ENCODE data around the gene STAG1. TPM values are rescaled to one million over a fixed set of nuclear protein-coding genes. Genes with fewer than 3 reads are reported as not detected.
"Not testable (repeated sequence)": the region's sequence is repeated elsewhere in the genome, so short reads cannot be mapped to it uniquely, and the experiment has no call there.

STAG1 gene
- total RNA-seq, 4 donors from 2014 or later: 32.6 to 44.0 (median 40.5) TPM

DNA sequence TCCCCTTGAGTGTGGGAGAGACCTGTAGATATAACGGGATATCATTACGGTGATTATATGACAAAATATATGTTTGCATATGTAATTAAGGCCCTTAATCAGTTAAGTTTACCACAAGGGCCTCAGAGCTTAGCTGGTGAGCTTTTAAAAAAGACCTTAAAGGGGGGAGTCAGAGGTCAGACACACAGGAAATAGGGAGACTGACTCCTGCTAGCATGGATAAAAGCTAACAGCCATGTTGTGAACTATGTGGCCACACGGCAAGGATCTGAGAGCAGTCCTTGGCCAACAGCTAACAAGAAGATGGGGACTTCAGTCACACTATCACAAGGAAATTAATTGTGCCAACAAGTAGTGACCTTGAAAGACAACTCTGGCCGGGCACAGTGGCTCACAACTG is 3.1 kb downstream of the STAG1 start:
- Histone ChIP-seq H3K4me1 (peaks cover 30 to 69% (median 68%) of the 10 kb centered on the region in 4 donors), H3K27ac (replicated peaks in 1 of 4) (peak overlapping the region; percentile 12 to 100 (median 100)), H3K27me3 (no peaks in the 10 kb centered on the region), H3K36me3 (no peaks in the 10 kb centered on the region), H3K4me3 (no peak overlapping the region), H3K9me3 (no peaks in the 10 kb centered on the region)
- no peak for DNase-seq (ENCODE audit: extremely low spot score)
- intact Hi-C loops (cut with DNase I): no loop called here
- 84% methylated on average over 4 of the region's 4 CpGs for WGBS
- TF ChIP-seq POLR2AphosphoS5 (IDR thresholded peaks at IDR 0.05) (no peak), EP300 (IDR thresholded peaks at IDR 0.05) (no peak), POLR2A (IDR thresholded peaks at IDR 0.05; ENCODE audit: low read depth) (no peak)
- TF ChIP-seq, protein P1, sequence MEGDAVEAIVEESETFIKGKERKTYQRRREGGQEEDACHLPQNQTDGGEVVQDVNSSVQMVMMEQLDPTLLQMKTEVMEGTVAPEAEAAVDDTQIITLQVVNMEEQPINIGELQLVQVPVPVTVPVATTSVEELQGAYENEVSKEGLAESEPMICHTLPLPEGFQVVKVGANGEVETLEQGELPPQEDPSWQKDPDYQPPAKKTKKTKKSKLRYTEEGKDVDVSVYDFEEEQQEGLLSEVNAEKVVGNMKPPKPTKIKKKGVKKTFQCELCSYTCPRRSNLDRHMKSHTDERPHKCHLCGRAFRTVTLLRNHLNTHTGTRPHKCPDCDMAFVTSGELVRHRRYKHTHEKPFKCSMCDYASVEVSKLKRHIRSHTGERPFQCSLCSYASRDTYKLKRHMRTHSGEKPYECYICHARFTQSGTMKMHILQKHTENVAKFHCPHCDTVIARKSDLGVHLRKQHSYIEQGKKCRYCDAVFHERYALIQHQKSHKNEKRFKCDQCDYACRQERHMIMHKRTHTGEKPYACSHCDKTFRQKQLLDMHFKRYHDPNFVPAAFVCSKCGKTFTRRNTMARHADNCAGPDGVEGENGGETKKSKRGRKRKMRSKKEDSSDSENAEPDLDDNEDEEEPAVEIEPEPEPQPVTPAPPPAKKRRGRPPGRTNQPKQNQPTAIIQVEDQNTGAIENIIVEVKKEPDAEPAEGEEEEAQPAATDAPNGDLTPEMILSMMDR (IDR thresholded peaks at IDR 0.05): no peak

DNA sequence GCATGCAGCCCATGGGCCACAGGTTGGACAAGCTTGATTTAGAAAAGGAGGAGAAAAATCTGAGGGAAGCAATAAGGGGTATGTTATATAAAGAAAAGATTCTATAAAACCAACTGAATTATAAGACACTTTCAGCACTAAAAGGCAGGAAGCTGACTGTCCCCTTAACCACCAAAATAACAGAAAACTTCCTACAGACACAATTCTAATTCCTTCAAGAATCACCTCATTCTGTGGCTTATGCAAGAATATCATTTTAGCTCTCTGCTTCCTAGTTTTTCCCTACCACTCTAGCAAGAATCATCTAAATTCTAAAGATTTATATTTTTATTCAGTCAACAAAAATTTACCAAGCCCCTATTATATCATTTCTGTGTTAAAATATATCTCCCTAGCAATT is 6.3 kb downstream of the STAG1 start:
- H3K9me3 ChIP-seq: peaks cover 0 to 11% (median 4%) of the 10 kb centered on the region in 4 donors
- no peak overlapping the region for H3K27ac ChIP-seq (replicated peaks in 1 of 4)
- no peaks in the 10 kb centered on the region for H3K36me3 ChIP-seq
- intact Hi-C loops (cut with DNase I): no loop called here
- no peak overlapping the region for H3K4me3 ChIP-seq
- DNase-seq (ENCODE audit: extremely low spot score): no peak
- H3K27me3 ChIP-seq: no peaks in the 10 kb centered on the region
- TF ChIP-seq, protein P1 (IDR thresholded peaks at IDR 0.05): no peak
- TF ChIP-seq POLR2A (IDR thresholded peaks at IDR 0.05; ENCODE audit: low read depth): no peak
- TF ChIP-seq POLR2AphosphoS5 (IDR thresholded peaks at IDR 0.05): no peak
- no peak for TF ChIP-seq EP300 (IDR thresholded peaks at IDR 0.05)
- H3K4me1 ChIP-seq: peaks cover 20 to 65% (median 59%) of the 10 kb centered on the region in 4 donors

DNA sequence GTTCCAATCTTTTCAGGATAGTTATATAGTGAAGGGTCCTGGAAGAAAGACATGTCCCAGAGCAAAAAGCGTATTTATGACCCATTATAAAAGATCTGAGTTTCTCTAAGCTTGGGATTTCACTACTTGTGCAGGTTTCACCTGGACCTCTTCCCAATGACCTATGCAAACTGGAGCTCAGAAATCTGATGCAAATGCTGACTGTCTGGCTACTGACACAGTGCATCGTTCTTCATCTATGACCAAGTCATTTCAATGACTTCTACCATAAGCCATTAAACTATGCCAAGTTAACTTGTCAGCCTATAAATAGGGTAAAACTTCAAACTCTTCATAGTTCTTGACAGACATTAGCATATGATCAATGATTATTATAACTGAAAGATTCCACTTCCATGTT is 11.1 kb downstream of the STAG1 start:
- H3K36me3 ChIP-seq: peaks cover 0 to 6% (median 0%) of the 10 kb centered on the region in 4 donors
- peaks cover 3 to 32% (median 20%) of the 10 kb centered on the region in 4 donors for H3K4me1 ChIP-seq
- no peak overlapping the region for H3K27ac ChIP-seq (replicated peaks in 1 of 4)
- no peak for DNase-seq (ENCODE audit: extremely low spot score)
- 100% methylated on average over 2 of the region's 2 CpGs for WGBS
- intact Hi-C loops (cut with DNase I): no loop called here
- peaks cover 0 to 11% (median 4%) of the 10 kb centered on the region in 4 donors for H3K9me3 ChIP-seq
- H3K4me3 ChIP-seq: no peak overlapping the region
- no peaks in the 10 kb centered on the region for H3K27me3 ChIP-seq
- no peak for TF ChIP-seq POLR2A (IDR thresholded peaks at IDR 0.05; ENCODE audit: low read depth)
- TF ChIP-seq POLR2AphosphoS5 (IDR thresholded peaks at IDR 0.05): no peak
- TF ChIP-seq, protein P1 (IDR thresholded peaks at IDR 0.05): no peak
- no peak for TF ChIP-seq EP300 (IDR thresholded peaks at IDR 0.05)

DNA sequence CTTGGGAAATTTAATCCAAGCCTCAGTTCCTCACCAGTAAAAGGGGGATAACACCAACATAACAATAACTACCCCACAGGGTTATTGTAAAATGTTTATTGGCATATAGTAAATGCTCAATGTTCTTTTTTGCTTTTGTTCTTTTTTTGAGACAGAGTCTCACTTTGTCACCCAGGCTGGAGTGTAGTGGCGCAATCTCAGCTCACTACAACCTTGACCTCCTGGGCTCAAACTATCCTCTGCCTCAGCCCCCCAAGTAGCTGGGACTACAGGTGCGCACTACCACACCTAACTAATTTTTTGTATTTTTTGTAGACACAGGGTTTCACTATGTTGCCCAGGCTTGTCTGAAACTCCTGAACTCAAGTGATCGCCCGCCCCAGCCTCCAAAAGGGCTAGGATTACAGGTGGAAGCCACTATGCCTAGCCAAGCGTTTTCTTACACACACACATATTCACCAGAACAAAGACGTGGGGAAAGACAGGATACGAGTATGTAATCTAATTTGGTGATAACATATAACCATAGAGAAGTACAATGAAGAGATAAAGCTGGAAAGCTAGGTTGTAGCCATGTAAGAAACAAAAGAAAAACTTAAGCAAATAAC is 11.7 kb downstream of the STAG1 start:
- peaks cover 0 to 11% (median 4%) of the 10 kb centered on the region in 4 donors for H3K9me3 ChIP-seq
- H3K4me1 ChIP-seq: peaks cover 7 to 34% (median 14%) of the 10 kb centered on the region in 4 donors
- no peak overlapping the region for H3K27ac ChIP-seq (replicated peaks in 1 of 4)
- intact Hi-C loops (cut with DNase I): no loop called here
- H3K27me3 ChIP-seq: no peaks in the 10 kb centered on the region
- peaks cover 0 to 6% (median 0%) of the 10 kb centered on the region in 4 donors for H3K36me3 ChIP-seq
- no peak for DNase-seq (ENCODE audit: extremely low spot score)
- TF ChIP-seq EP300 (IDR thresholded peaks at IDR 0.05): no peak
- no peak for TF ChIP-seq POLR2A (IDR thresholded peaks at IDR 0.05; ENCODE audit: low read depth)
- no peak for TF ChIP-seq POLR2AphosphoS5 (IDR thresholded peaks at IDR 0.05)
- TF ChIP-seq, protein P1 (IDR thresholded peaks at IDR 0.05): no peak
- WGBS: 92% methylated on average over 7 of the region's 7 CpGs
- no peak overlapping the region for H3K4me3 ChIP-seq

DNA sequence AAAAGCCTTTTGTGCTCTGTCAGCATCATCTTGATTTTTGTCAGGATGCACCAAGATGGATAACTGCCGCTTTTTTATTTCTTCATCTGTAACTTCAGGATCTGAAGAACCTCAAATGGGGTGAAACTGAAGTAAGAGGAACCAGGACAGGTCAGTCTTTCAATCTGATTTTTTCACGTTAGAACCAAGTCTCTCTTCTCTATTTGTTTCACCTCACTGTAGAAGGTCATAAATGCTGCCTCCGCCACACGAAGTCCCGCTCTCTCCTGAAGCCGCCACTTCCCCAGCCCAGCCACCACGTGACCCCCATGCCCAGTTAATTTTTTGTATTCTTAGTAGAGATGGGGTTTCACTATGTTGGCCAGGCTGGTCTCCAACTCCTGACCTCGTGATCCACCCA is 15.2 kb downstream of the STAG1 start:
- H3K4me1 ChIP-seq: peaks cover 13 to 52% (median 18%) of the 10 kb centered on the region in 4 donors
- H3K27ac ChIP-seq (replicated peaks in 1 of 4); H3K9me3 ChIP-seq; H3K4me3 ChIP-seq; DNase-seq (ENCODE audit: extremely low spot score); H3K36me3 ChIP-seq; H3K27me3 ChIP-seq; intact Hi-C loops (cut with DNase I): not testable (repeated sequence)
- 80% methylated on average over 8 of the region's 8 CpGs for WGBS

Measured in esophagus muscularis mucosa (tissue), 4 donors.